Fibroblast of peridontal ligament (primary cell): ENCODE measurements around the gene WDR55.
"Not testable (repeated sequence)": the region's sequence is repeated elsewhere in the genome, so short reads cannot be mapped to it uniquely, and the experiment has no call there.

ENCODE experiments used
- DNase-seq: peaks from one replicate; pipeline ENCODE4 v3.0.0-alpha.2; 2010; ENCODE audit errors: extremely low read depth

Gene WDR55

DNA sequence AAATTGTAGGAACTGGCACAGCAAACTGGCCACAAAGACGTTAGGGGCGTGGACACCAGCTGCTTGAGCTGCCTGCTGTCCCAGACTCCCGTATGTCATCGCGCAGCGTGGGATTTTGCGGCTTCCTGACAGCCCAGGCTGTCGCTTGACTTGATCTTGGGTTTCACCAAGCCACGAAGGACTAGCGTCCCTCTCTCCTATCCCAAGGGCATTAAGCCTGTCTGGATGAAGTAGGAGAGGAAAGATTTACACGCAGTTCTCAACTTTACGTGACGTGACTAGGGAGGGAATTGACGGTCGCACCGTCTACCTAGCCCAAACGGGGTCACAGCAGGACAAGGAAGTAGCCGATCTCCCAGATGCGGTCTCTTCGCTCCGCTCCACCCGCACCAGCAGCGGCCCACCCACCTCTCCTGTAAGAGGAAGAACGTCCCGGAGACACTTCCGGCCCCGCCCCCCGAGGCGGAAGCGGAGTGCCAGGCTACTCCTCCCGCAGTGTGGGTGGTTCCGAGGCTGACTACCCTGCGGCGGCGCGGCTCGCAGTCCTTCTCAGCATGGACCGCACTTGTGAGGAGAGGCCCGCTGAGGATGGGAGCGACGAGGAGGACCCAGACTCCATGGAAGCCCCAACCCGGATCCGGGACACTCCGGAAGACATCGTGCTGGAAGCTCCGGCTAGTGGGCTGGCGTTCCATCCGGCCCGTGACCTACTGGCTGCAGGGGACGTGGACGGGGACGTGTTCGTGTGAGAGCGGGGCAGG is at the start of gene WDR55:
TSS of gene WDR55 (plus strand) at position 546 of the 761 bp plus-strand sequence. CDS start at position 555, 9 bp downstream.
- DNase-seq, result peak; percentile 83

DNA sequence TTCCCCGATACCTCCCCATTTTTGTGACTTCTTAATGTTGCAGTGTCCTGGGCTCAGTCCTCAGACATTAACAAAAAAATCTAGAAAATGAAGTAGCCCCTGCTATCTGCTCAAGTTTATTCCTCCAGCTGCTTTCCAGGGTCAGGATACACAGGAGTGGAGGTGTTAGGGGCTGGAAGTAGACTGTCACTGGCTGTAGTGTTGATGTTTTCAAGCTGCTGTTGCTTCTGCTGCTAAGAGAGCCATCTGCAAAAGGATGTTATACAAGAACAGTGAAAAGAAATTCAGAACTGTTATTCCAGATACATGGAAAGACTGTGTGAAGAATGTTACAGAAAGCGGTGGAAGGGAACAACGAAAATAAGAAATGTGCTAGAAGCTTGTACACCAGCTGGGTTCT is 42.4 kb upstream of the WDR55 start:
- no peak for DNase-seq

- not testable (repeated sequence) for DNase-seq
Measured at GRCh38 chr5:140623061-140623460, 41.6 kb upstream of the WDR55 start.

DNA sequence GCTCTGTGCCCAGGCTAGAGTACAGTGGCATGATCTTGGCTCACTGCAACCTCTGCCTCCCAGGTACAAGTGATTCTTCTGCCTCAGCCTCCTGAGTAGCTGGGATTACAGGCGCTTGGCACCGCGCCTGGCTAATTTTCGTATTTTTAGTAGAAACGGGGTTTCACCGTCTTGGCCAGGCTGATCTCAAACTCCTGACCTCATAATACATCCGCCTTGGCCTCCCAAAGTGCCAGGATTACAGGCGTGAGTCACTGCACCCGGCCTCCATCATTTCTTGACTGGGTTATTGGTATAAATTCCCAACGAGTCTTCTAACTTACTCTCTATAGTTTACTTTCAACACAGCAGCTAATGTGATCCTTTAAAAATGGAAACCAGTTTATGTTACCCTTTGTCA is 39.8 kb upstream of the WDR55 start:
- not testable (repeated sequence) for DNase-seq

- no peak for DNase-seq
Measured at GRCh38 chr5:140627972-140628371, 36.7 kb upstream of the WDR55 start.

- no peak for DNase-seq
Measured at GRCh38 chr5:140628711-140629110, 36.0 kb upstream of the WDR55 start.

- no peak for DNase-seq
Measured at GRCh38 chr5:140630292-140631035, 34.2 kb upstream of the WDR55 start.

- DNase-seq, result no peak
Measured at GRCh38 chr5:140631036-140631417, 33.7 kb upstream of the WDR55 start.

DNA sequence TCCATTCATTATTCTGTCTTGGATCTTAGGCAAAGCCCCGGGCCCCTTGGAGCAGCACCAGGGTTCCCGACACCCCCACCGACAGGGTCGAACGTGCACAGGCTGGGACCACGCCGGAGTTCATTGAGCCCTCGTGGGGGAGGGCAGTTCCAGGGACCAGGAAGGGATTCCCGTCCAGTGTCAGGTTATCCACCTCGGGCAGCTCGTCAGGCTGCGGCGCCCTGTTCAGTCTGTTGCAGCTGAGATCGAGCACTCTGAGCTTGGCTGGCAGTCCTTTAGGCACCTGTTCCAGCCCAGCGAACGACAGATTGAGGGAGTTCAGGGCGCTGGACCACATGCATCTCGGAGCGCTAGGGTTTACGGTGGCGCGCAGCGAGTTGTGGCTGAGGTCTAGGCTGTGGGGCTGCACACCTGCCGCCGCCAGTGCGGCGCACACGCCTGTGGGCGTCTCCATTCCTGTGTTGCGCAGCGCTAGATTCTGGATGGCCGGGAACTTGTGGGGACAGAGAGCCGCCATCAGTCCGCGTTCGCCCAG is 32.8 kb upstream of the WDR55 start:
- DNase-seq, result no peak

DNA sequence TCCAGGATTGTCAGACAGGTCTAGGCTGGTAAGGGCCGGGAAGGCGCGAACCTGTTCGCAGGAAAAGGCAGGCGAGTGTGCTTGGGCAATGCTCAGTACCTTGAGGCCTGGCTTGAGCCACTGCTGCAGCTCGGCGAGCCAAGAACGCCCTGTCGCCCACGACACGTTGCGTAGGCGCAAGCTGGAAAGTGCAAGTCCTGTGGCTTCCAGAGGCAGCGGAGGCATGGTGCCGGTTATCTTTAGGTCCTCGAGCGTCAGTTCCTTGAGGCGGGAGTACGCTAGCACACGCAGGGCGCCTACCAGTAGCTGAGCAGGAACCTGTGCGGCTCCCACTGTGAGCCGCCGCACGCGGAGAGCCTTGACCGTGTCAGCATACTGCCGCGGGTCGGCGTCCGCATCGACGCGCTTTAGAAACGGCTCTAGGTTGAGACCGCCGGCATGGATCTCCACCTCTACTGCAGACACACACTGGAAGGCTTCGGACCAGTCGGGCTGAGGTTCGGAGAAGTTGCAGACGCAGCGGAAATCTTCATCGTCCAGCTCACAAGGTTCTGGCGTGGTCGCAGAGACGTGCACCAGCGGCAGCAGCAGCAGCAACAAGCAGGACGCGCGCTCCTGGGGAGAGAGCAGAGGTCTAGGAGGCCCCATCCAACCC is 32.2 kb upstream of the WDR55 start:
- peak; percentile 36 for DNase-seq

DNA sequence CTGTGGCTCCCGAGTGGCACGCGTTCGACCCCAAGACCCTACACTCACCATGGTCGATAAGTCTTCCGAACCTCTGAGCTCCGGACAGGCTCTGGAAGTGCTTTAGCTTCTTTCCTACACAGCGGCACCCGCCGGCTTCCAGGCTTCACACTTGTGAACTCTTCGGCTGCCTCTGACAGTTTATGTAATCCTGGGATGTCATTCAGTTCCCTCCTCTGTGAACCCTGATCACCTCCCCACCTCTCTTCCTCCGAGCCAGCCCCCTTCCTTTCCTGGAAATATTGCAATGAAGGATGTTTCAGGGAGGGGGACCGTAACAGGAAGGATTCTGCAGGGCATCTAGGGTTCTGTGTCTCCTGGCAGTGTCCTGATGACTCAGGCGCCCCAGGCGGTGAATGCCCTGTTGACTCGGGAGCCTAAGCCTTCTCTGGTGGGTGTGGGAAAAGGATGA is 31.7 kb upstream of the WDR55 start, which contains the start of gene CD14:
TSS of gene CD14 (minus strand) at position 155 of the 451 bp plus-strand sequence. CDS start at position 51, 104 bp downstream.
- DNase-seq, result peak; percentile 34

- DNase-seq, result no peak
Measured at GRCh38 chr5:140633501-140633900, 31.2 kb upstream of the WDR55 start.

DNA sequence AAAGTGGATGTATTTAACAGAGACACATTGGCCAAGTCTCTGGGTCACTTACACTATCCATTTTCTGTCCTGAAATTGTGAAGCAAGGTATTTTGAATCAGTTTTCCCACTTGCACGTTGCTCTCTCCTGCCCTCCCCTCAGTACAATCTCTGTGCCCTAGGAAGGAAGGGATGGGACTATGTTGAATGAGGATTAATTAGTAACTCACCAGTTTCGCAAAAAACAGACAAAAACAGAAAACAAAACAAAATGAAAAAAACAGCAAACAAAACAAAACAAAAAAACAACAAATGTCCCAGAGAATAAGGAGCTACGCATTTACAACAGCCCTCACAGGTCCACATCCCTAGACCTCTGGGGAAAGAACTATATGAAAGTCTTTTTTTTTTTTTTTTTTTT is 30.6 kb upstream of the WDR55 start:
- no peak for DNase-seq

- DNase-seq, result no peak
Measured at GRCh38 chr5:140635291-140636257, 29.1 kb upstream of the WDR55 start.

DNA sequence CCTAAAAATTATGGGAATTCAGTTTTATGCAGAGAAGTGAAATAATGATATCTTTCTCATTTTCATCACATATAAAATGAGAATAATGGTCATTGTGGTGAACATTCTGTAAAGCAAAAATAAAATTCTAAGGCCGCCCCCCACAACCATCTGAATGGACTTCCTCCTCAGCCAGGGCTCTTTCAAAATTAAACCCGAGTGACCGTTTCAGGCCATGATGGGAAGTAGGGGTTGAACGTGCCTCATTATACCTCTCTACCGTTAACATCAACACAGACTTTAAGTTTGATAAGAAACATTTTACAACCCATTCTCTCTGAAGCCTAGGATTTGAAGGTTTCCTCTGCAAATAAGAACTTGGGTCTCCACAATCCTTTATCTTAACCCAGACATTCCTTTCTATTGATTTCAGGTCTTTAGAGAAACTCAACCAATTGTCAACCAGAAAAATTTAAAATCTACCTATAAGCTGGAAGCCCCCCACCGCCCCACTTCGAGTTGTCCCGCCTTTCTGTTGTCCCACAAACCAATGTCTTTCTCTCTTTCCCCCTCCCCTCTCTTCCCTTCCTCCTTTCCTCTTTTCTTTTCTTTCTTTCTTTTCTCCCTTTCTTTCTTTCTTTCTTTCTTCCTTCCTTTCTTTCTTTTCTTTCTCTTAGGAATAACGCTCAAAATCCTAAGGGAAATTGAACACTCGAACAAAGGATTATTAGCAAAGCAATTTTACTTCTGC is 27.2 kb upstream of the WDR55 start:
- no peak for DNase-seq

- not testable (repeated sequence) for DNase-seq
Measured at GRCh38 chr5:140638898-140639147, 25.9 kb upstream of the WDR55 start.

DNA sequence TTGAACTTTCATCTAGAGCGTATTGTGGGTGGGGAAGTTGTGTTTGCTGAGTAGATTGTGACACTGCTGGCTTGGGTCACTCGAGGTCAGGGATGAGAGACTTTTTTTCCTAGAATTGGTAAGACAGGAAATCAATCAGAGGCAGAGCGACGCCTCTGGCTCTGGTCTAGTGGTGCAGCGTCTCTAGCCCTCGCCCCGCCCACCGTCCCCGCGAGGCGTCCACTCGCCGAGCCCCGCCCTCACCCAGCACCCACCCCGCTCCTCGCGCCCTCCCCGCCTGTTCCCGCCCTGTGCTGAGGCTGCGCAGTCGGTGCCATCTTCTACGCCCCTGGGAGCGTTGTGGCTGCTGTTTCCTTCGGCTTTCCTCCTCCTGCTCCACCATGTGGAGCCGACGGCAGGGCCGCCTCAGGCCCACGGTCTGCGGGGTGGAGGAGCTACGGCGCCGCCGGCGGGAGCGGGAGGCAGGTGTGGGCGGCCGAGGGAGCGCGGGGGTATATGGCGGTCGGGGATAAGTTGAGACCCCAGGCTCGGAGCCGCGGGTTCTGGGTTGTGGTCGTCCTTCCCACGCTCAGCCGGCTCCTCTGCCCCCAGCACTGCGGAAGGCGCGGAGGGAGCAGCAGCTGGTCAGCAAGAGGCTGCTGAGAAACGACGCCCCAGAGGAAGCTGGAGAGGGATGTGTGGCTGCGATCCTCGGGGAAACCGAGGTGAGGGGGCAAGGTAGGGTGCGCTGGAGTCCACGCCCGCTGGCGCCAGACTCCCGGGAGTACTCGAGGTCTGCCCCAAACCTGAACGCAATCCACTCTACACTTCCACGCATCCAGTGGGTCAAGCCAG is 25.3 kb upstream of the WDR55 start, which contains the start of gene TMCO6:
TSS of gene TMCO6 (plus strand) at position 304 of the 834 bp plus-strand sequence. CDS start at position 381, 77 bp downstream.
- DNase-seq, result peak; percentile 95

DNA sequence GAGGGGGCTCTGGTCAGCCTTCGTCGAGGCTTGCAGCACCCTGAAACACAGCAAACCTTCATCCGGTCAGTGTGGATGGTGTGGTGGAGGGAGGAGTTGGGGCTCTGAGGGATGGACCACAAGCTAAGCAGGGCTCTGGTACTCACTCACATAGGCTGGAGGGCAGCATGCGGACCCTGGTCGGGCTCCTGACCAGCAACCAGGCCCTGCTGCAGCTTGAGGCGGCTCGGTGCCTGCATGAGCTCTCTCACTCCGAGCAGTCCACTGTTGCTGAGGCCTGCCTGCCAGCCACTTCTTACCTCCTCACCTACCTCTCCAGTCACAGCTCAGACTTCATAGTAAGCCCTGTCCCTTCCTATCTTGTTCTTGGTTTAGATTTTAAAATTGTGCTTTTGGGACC is 23.0 kb upstream of the WDR55 start:
- no peak for DNase-seq

DNA sequence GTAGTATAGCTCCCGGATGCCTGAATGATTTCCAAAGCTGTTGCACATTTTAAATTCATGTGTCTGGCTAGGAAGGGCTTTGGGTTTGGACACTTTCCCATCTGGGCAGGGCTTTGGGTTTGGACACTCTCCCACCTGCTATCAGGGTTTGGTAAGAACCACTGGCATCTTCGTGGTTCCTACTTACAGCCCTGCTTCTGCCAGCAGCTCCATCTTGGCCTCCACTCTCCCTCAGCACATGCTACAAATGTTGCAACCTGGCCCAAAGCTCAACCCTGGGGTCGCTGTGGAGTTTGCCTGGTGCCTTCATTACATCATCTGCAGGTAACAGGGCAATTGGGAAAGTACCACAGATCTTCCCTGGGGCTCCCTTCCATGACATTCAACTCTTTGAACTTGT is 22.0 kb upstream of the WDR55 start:
- DNase-seq, result peak; percentile 94

DNA sequence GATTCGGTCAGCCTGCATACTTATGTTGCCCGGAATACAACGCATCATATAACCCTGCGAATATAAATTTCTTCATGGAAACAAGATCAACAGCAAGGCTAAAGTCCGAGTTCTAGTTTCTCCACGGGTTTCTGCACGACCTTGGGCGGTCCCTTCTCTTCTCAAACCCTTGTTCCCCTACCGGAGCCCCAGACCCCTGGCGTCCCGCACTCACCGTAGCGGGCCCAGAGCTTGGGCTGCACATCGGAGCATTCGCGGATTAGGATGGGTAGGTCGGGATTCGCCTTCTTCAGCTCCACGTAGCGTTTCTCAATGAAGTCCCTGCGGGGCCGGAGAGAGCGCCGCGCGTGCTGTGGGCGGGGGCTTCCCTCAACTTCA is 17.7 kb upstream of the WDR55 start:
- peak; percentile 16 for DNase-seq
